NCI-H82 treated with DMSO at 0.1 percent for 48 hours (cell line): ENCODE measurements around the gene GADD45G.

Experiments used
- DNase-seq: peaks from one replicate; lab custom pipeline; 2025; ENCODE audit not compliant: unreplicated experiment; lab: John Stamatoyannopoulos, UW

GADD45G gene, protein sequence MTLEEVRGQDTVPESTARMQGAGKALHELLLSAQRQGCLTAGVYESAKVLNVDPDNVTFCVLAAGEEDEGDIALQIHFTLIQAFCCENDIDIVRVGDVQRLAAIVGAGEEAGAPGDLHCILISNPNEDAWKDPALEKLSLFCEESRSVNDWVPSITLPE

DNA sequence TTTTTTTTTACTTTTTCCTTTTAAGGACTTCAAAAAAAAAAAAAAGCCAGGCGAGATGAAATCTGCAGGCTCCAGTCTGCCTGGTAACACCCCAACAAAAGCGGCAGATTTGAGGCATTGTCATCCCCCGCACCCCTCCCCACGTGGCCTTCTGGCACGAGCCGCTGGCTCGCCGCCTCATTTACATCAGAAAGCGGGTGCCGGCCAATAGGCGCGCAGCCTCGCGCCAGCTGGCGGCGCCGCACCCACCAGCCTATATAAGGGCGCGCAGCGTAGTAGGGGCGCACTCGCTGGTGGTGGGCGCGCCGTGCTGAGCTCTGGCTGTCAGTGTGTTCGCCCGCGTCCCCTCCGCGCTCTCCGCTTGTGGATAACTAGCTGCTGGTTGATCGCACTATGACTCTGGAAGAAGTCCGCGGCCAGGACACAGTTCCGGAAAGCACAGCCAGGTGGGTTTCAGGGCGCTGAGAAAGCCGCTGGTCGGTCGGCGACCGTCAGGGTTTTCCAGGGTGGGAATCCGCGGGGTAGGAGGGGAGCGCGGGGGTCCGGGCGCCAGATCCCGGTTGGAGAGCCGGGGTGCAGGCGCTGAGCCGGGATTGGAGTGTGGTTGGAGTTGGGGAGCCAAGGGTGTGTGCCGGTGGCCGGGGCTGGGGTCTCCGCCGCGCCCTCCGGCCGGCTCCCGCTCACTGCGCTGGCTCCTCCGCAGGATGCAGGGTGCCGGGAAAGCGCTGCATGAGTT is at the start of gene GADD45G:
TSS of gene GADD45G (plus strand) at position 284 of the 736 bp plus-strand sequence. CDS start at position 394, 110 bp downstream.
- DNase-seq, result peak; percentile 81

DNA sequence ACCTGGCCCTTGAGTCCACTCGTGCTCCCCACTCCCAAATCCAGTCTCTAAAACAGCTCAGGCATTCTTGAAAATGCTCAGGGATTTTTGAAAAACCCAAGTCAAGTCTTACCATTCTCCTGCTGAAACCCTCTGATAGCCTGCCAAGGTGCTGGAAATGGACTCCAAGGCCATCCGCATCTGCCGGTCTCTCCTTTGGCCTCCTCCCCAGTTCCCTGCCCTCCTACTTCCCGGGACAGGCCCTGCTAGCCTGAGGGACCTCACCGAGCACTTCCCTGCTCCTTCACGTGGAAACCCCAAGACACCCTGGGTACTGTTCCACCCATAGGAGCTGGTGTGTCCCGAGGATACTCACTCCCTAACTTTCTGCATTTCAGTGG is 49.8 kb upstream of the GADD45G start:
- no peak for DNase-seq

DNA sequence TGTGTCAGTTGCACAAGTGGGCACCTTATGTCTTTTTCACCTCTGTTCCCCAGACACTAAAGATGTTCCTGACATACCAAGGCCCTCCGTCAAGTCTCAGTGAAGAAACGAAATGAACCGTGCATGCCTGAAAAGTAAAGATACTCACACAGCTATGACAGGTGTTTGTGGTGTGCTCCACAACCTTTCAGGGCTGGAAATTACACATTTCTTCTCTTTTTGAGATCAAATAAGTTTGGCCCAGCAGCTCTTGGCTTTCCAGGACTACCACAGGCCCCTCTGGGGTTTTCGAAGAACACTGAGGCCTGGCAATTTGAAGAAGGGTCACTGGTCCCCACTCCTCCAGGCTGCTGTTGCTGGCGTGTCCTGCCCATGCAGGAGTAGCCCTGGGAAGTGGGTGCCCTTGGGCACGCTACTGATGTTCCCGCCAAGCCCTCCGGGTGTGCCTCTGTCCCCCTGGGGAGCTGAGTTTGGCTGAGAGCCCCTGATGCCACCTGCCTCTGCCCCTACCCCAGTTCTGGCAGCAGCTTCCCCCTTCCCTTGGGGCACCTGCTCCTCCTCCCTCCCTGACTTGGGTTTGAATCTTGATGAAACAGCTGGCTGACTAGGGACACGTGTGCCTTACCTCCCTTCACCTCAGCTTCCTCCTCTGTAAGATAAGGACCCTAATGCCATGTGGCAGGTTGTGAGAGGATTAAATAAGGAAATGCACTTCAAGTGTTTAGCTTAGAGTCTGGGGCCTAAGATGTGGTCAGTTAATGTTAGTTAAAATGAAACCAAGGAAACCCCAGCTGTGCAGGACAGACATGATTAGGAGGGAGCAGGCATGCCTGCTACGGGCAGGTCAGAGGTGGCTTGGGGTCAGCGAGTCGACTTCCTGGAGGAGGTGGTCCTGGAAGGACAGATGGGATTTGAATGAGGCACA is 49.1 kb upstream of the GADD45G start:
- peak; percentile 53 for DNase-seq

DNA sequence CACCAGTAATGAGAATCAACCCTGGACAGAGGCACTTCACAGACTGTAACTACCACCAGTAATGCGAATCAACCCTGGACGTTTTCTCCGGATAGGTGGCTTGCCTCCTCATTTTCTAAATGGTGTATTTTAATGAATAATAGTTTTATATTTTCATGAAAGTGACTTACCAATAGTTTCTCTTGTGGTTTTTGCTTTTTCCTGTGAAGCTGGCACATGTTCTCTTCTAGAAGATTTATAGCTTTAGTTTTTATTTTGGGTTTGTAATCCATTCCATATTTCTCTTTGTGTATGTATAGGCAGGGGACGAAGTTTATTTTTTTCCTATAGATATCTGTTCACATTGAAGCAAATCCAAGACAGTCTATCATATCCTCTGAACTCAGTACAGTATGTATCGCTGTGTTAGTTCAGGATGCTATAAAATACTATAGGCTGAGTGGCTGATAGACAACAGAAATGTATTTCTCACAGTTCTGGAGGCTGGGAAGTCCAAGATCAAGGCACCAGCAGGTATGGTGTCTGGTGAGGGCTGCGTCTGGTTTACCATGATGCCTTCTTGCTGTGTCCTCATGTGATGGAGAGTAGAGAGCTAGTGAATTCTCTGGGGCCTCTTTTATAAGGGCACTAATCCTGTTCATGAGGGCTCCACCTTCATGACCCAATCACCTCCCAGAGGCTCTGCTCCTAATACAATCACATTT is 46.5 kb upstream of the GADD45G start:
- no peak for DNase-seq

DNA sequence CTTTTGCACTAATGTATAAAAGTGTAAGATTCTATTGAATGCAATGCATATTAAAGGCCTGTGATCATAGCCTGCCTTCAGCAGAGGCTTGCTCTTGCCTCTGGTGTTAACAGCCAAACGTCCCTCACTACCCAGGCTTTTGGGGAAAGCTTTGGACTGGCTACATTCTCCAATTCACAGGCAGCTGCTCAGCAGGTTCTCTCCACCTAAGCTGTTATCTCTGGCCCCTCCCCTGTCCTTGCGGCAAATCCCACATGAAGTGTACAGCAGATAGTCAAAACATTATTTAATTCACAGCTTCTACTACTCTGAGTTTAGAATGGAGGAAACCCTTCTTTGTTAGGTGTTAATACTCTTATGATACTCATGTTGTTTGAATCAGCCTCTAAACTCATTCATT is 45.9 kb upstream of the GADD45G start:
- DNase-seq, result no peak

DNA sequence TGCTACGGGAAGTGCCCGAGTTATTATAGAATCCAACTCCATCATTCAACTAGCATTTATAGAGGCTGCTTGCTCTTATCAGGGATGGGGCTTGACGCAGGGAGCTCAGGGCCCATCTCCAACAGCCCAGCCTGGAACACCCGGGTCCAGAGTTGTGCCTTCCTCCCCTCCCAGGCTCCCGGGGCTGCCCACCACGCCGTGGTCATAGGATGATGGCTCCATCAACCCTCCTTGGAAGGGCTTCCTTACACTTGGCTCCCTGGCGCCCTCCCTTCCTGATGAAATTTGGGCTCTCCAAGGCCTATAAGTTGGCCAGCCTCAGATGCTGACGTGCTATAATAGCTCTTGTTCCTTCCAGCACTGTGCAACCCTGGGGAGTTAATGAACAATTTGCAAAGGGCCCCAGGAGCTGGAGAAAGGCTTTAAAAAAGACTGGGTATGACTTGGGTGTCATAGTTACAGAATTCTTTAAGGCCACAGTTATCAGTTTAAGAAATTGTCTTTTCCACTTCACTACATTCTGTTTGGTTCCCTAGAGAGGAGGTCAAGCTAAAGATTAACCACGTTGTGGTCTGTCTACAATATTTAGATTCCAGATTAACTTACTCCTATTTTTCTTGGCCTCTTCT is 42.5 kb upstream of the GADD45G start:
- DNase-seq, result no peak

DNA sequence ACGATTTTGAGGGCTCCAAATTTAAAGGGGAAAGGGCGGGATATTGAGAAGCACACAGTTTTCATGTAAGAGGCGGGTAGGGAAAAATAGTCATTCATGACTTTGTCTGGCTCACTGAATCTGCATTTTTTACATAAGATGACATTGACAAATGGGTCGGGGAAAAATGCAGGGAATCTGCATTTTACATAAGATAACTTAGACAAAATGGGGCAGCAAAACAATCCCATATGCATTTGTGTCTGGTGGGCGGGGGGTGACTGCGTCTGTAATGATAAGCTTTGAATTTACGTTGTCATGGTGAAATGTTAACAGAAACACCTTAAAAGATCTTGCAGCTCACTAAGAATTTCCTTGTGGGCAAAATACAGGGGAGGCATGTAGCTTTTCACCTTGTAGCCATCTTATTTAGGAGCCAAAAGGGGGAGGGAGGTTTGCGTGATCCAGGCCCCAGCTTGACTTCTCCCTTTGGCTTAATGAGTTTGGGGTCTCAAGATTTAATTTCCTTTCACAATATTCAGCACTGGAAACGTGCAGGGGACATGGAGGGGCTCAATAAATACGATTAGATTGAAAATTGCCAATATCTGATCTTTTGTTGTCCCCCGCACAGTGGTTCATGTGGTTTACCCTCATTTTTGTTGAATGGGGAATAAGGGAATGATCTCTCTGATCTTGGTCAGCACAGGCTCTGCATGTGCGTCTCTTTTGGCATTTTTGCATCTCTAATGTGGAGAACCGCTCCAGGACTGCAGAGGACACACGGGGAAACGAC is 41.1 kb upstream of the GADD45G start:
- no peak for DNase-seq

DNA sequence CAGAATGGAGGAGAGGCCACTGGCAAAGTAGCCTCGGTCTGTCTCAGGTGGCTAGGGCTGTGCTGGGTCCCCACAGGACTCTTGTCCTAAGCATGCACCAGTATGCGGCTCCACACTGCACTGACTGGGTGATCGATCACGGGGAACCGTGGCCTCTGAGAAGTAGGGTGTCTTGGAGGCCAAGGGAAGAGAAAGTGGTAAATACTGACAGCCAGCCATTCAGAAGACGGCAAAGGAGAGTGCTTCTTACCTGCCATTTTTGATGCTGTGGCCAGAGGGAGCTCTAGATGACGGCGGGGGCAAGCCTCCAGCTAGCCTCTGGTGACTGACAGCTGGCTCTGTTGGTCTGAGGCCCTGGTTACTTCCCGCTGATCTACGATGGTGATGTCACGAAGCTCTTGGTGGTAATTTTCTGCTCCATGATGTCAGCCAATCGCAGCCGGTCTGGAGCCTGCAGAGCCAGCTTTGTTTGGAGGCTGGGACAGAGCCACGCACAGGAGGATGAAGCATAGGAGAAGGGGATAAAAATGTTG is 40.4 kb upstream of the GADD45G start:
- DNase-seq, result peak; percentile 63

DNA sequence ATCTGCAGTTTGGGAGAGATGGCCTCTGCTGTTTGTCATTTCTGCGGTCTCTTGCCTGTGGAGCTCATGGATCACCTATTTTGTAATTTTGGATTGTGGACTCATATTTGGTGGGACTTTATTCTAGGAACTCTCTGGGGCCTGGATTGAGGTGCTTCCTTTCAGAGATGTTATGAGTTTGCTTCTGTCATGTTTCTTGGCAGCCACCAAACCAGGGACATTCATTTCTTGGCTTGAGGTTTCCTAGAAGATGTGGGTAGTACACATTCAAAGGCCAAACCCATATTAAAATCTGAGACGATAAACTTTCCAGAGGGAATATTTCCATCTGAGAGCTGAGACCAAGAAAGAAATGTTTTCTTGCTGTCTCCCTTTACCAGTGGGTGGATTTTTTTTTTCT is 37.2 kb upstream of the GADD45G start:
- DNase-seq, result no peak

DNA sequence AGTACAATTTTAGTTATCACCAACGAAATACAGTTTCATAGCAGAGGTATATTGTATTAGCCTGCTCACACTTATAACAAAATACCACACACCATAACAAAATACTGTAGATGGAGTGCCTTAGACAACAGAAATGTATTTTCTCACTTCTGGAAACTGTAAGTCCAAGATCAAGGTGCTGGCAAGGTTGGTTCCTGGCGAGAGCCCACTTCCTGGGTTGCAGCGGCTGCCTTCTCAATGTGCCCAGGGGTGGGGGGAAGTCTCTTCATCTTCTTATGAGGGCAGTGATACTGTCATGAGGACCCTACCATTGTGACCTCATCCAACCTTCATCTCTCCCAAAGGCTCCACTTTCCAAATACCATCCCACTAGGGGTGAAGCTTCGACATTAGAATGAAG is 30.5 kb upstream of the GADD45G start:
- no peak for DNase-seq

DNA sequence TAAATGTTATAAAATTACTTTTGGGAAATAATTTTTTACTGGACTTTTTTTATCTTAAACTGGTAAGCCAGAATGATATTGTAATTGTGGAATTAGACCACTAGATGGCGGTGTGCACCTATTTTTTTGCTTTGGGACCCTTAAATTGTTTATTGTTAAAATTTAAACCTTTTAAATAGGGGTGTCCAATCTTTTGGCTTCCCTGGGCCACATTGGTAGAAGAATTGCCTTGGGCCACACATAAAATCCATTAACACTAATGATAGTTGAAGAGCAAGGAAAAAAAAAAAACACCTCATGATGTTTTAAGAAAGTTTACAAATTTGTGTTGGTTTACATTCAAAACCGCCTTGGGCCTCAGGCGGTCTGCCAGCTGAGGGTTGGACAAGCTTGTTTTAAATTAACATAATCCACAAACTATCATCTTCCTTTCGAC is 28.4 kb upstream of the GADD45G start:
- DNase-seq, result no peak

DNA sequence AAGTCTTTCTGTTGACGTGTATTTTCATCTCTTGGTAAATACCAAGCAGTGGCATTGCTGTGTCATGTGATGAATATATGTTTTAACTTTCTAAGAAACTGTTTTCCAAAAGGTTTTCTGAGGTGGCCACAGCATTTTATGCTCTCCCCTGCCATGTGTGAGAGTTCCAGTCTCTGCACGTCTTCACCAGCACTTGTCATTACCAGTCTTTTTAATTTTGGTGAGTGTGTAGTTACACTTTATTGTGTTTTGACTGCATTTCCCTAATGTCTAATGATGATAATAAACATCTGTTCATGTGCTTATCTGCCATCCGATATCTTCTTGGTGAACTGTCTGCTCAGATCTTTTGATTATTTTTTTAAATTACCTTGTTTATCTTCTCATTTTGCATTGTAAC is 27.4 kb upstream of the GADD45G start:
- DNase-seq, result no peak

DNA sequence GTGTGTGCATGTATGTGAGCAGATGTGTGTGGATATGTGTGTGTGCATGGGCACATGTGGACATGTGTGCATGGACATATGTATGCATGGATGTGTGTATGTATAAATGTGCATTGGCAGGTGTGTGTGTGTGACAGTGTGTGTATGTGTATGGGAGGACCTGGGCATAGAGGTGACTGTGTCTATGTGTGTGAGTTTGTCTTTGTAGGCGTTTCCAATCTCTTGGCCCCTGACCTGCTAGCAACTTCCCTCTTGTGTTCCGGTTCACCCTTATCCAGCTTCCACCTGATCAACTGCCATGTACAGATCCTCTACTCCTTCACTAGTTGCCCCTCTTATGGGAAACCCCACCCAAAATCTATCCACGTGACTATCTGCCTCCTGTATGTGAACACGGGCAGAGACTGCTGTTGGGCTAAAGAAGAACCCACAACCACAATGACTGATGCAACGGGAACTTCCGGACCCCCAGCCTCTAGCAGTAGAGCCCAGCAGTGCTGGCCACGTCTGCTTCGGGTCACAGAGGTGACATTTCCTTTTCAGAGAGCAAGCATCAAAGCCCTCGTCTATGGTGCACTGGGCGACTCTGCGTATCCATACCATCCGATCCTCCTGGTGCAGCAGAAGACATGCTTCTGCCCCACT is 24.9 kb upstream of the GADD45G start:
- no peak for DNase-seq

DNA sequence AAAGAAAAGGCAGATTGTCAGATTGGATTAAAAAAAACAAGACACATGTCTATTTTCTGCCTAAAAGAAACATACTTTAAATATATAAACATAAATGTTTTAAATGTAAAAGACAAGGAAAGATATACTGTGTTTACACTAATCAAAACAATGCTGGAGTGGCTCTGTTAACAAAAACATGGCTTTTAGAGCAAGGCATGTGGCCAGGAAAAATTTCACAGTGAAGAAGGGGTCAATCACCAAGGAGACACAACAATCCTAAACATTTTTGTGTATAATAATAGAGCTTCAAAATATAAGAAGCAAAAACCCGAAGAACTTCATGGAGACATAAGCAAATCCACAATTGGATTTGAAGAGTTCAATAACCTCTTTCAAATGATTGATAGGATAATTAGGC is 18.5 kb upstream of the GADD45G start:
- no peak for DNase-seq

DNA sequence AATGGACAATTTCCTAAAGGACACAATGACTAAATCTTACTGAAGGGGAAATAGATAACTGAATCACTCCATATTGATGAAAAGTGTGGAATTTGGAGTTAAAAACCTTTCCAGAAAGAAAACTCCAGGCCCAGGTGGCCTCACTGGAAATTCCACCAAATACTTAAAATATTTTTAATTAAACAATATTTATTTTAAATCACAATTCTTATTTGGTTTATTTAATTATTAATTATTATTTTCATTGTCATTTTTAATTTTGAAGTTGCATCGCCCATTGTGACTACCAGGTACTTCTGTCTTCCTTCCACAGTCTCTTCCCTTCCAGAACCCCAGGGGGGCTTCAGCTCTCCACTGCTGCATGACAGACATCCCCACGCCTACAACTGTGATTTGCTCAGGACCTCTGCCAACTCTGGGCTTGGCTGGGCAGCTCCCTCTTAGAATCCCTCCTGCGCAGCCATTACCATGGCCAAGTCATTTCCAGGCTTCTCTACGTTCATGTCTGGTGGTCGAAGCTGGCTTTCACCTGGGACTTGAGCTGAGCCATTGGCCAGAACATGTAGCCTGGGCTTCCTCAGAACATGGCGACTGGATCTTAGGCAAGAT is 16.4 kb upstream of the GADD45G start:
- DNase-seq, result no peak

DNA sequence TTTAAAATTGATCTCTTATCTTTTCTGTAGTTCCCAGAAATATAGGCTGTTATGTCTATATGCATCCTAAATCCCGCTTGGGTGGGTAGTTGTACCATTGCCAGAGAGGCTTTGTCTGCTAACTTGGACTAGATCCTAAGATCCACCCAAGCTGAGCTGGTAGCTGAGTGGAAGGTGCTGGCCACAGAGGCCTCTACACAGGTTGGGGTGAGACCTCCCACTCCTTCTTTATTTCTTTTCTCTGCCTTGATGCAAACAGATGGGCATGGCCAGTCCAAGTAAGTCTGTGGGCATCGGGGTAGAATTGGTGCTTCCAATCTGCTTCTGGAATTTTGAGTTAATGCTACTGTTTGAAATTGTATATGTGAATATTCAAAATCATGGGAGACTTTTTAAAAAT is 14.4 kb upstream of the GADD45G start:
- no peak for DNase-seq

DNA sequence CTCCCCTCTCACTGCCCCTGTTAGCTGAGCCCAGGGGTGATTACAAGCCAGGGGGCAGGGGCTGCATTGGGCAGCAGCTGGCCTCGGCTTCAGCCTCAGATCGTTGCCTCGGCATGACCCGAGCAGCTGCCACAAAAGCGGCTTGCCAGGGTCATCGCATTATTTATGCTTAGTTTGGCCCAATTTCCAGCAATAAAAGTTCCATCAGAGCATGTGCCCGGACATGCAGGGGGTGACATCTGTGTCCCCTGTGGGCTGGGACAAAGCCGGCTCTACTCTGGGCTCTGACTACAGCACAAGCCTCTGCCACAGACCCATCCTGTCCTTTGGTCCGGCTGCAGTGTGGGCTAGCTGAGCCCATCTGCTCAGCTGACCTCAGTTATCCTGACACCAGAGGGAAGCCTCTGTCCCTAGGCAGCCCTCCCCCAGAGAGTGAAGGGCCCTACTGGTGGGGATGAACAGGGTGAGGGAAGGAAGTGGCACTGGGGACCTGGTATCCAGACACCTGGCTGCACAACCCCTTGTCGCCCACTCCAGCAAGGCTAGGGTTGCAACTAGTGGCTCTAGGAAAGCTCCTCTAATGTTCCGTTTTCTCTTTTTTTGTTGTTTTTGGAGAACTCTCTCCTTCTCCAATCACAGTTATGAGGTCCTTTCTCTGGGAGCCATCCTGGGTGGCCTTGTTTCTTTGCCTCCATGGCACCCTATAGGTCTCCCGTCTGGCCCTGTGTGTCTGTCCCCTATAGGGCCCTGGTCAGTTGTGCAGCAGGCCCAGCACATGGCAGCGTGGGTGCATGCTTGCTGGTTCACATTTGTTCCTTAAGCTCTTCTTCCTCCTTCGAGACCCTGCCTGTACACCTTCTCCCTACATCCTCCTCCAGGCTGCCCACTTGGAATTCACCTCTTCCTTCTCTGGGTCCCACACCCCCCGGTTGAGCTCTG is 13.3 kb upstream of the GADD45G start:
- peak; percentile 35 for DNase-seq
